H1 (cell line): ENCODE measurements around the gene P3H4. TPM values are rescaled to one million over a fixed set of nuclear protein-coding genes. Genes with fewer than 3 reads are reported as not detected.

Experiments
- CBX5 ChIP-seq: fragments of 300-800, 300-1000 bp; sonication (generic); IDR thresholded peaks from 2 replicates; pipeline ENCODE4 v1.7.1; 2016; ENCODE audit warnings: antibody characterized with exemption, low read length, low read depth
- CHD2 ChIP-seq: IDR thresholded peaks from 2 replicates; pipeline ENCODE4 v1.6.1; 2012; ENCODE audit warnings: low read length, improper control_type of control experiment
- EZH2 ChIP-seq: fragments of 200-600 bp; sonication (generic); IDR thresholded peaks from 2 replicates; pipeline ENCODE4 v1.7.1; 2012; ENCODE audit warnings: low read depth, mild to moderate bottlenecking, moderate library complexity, low read length, inconsistent platforms; ENCODE audit not compliant: severe bottlenecking
- PHF8 ChIP-seq: fragments of 200-600 bp; sonication (generic); conservative IDR thresholded peaks from 2 replicates; pipeline ENCODE4 v1.7.1; 2012; ENCODE audit warnings: low read depth, mild to moderate bottlenecking, inconsistent platforms, low read length, moderate library complexity
- POLR2AphosphoS5 ChIP-seq: IDR thresholded peaks from 2 replicates; pipeline ENCODE4 v1.6.1; 2011; ENCODE audit warnings: low read depth, low read length
- RAD21 ChIP-seq, 2 experiments: IDR thresholded peaks in 1 of 2; conservative IDR thresholded peaks in 1 of 2; 2 replicates each; pipeline ENCODE4 v1.6.1; 2011; ENCODE audit warnings: low read depth in 2 of 2, low read length in 2 of 2, improper control_type of control experiment in 1 of 2, inconsistent platforms in 1 of 2, mild to moderate bottlenecking in 1 of 2, moderate library complexity in 1 of 2
- SIX5 ChIP-seq: IDR thresholded peaks from 2 replicates; pipeline ENCODE4 v1.6.1; 2011; ENCODE audit warnings: mild to moderate bottlenecking, low read depth, low read length
- SUZ12 ChIP-seq: fragments of 200-600 bp; sonication (generic); IDR thresholded peaks from 2 replicates; pipeline ENCODE4 v1.6.1; 2012; ENCODE audit warnings: mild to moderate bottlenecking, inconsistent platforms, low read length, moderate library complexity, mixed read lengths
- TEAD4 ChIP-seq: IDR thresholded peaks from 2 replicates; pipeline ENCODE4 v1.6.1; 2012; ENCODE audit warnings: low read depth, low read length, inconsistent platforms, mixed read lengths
- polyA plus RNA-seq, 7 experiments: library from polyadenylated mRNA; depleted of rRNA in 3 of 7; stranded (reverse) in 5 of 7; unstranded in 2 of 7; fragments of >200 nt in 5 of 7; fragments of 200-250 nt in 2 of 7; gene quantifications; 1 replicate in 5 of 7; 2 replicates in 1 of 7; 4 replicates in 1 of 7; pipeline versions ENCODE4 v1.2.1 to v1.2.3, GENCODE V29; 2011 to 2013; ENCODE audit warnings: missing spikeins in 2 of 7, mixed read lengths in 2 of 7
- total RNA-seq: library from RNA; stranded (reverse); fragmentation: NEBNext Ultra II Directional; extraction: Animal tissue kit (Norgen Biotek cat#: 25700); gene quantifications from 2 replicates; pipeline ENCODE4 v1.2.1, GENCODE V29; 2021
- TF ChIP-seq, protein P1 (sequence below): fragments of 300-600 bp; sonication (generic); IDR thresholded peaks from 2 replicates; pipeline ENCODE4 v1.7.1; 2012; ENCODE audit warnings: low read length, moderate library complexity, mild to moderate bottlenecking, inconsistent platforms; ENCODE audit not compliant: insufficient replicate concordance

P3H4 gene
- total and polyA plus RNA-seq, 2 of the 8 experiments (the other 6 are each of a cell fraction or from before 2014, with no cell fraction given): 23.4 to 26.7 TPM

DNA sequence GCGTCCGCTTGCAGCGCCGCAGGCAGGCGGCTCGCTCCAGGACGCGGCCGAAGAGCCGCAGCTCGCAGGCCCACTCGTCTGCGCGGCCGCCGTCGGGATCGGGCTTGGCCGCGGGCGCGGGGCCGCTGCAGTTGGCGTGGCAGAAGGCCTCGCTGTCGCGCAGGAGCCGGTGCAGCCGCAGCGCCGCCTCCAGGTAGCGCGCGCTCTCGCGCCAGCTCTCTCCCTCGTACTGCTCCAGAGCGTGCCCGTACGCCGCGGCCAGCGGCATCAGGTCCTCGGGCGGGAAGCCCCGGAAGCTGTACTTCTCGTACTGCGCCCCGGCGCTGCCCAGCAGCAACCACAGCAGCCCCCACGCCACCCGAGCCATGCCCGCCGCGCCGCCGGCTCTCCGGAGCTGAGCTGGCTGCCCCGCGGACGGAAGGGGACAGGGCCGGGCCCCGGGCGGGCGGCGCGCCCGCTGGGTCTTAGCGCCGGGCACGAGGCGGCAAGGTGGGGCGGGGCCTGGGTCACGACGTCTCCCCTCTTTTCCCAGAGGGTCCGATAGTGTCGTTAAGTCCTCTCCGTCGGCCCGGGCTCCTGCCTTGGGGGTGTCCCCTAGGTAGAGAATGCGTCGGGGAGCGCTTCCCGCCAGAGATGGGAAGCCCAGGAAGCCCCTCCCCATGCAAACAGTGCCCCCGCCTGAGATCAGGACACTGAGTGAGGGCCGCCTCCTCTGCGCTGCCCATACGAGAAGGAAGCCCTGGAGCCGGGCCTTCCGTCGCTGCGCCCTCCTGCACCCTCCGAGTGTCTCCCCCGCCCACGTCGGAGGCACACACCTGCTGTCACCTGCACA lies at the start of gene P3H4 (continued):
- TF ChIP-seq RAD21 (IDR thresholded peaks at IDR 0.05 in 1 of 2, conservative IDR thresholded peaks at IDR 0.05 in 1 of 2; ENCODE audit: low read depth in 2 of 2, low read length in 2 of 2): peak; percentile 47 to 59
- no peak for TF ChIP-seq CBX5
- TF ChIP-seq PHF8: peak; percentile 59
- TF ChIP-seq EZH2: peak; percentile 36
- no peak for TF ChIP-seq SIX5
- TF ChIP-seq POLR2AphosphoS5: no peak
- TF ChIP-seq, protein P1, sequence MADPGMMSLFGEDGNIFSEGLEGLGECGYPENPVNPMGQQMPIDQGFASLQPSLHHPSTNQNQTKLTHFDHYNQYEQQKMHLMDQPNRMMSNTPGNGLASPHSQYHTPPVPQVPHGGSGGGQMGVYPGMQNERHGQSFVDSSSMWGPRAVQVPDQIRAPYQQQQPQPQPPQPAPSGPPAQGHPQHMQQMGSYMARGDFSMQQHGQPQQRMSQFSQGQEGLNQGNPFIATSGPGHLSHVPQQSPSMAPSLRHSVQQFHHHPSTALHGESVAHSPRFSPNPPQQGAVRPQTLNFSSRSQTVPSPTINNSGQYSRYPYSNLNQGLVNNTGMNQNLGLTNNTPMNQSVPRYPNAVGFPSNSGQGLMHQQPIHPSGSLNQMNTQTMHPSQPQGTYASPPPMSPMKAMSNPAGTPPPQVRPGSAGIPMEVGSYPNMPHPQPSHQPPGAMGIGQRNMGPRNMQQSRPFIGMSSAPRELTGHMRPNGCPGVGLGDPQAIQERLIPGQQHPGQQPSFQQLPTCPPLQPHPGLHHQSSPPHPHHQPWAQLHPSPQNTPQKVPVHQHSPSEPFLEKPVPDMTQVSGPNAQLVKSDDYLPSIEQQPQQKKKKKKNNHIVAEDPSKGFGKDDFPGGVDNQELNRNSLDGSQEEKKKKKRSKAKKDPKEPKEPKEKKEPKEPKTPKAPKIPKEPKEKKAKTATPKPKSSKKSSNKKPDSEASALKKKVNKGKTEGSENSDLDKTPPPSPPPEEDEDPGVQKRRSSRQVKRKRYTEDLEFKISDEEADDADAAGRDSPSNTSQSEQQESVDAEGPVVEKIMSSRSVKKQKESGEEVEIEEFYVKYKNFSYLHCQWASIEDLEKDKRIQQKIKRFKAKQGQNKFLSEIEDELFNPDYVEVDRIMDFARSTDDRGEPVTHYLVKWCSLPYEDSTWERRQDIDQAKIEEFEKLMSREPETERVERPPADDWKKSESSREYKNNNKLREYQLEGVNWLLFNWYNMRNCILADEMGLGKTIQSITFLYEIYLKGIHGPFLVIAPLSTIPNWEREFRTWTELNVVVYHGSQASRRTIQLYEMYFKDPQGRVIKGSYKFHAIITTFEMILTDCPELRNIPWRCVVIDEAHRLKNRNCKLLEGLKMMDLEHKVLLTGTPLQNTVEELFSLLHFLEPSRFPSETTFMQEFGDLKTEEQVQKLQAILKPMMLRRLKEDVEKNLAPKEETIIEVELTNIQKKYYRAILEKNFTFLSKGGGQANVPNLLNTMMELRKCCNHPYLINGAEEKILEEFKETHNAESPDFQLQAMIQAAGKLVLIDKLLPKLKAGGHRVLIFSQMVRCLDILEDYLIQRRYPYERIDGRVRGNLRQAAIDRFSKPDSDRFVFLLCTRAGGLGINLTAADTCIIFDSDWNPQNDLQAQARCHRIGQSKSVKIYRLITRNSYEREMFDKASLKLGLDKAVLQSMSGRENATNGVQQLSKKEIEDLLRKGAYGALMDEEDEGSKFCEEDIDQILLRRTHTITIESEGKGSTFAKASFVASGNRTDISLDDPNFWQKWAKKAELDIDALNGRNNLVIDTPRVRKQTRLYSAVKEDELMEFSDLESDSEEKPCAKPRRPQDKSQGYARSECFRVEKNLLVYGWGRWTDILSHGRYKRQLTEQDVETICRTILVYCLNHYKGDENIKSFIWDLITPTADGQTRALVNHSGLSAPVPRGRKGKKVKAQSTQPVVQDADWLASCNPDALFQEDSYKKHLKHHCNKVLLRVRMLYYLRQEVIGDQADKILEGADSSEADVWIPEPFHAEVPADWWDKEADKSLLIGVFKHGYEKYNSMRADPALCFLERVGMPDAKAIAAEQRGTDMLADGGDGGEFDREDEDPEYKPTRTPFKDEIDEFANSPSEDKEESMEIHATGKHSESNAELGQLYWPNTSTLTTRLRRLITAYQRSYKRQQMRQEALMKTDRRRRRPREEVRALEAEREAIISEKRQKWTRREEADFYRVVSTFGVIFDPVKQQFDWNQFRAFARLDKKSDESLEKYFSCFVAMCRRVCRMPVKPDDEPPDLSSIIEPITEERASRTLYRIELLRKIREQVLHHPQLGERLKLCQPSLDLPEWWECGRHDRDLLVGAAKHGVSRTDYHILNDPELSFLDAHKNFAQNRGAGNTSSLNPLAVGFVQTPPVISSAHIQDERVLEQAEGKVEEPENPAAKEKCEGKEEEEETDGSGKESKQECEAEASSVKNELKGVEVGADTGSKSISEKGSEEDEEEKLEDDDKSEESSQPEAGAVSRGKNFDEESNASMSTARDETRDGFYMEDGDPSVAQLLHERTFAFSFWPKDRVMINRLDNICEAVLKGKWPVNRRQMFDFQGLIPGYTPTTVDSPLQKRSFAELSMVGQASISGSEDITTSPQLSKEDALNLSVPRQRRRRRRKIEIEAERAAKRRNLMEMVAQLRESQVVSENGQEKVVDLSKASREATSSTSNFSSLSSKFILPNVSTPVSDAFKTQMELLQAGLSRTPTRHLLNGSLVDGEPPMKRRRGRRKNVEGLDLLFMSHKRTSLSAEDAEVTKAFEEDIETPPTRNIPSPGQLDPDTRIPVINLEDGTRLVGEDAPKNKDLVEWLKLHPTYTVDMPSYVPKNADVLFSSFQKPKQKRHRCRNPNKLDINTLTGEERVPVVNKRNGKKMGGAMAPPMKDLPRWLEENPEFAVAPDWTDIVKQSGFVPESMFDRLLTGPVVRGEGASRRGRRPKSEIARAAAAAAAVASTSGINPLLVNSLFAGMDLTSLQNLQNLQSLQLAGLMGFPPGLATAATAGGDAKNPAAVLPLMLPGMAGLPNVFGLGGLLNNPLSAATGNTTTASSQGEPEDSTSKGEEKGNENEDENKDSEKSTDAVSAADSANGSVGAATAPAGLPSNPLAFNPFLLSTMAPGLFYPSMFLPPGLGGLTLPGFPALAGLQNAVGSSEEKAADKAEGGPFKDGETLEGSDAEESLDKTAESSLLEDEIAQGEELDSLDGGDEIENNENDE: no peak
- TF ChIP-seq TEAD4: no peak
- TF ChIP-seq SUZ12: no peak
- TF ChIP-seq CHD2: no peak
